HepG2 (cell line): ENCODE data around the gene MYH7. TPM values are rescaled to one million over a fixed set of nuclear protein-coding genes. Genes with fewer than 3 reads are reported as not detected.

Experiments used
- CCDC6 ChIP-seq: sonication (generic); formaldehyde crosslinking; IDR thresholded peaks from 2 replicates; pipeline ENCODE4 v1.8.1; 2022; ENCODE audit warnings: mild to moderate bottlenecking, missing genetic modification reagents, moderate library complexity
- FIP1L1 ChIP-seq: fragments of 200-400 bp; formaldehyde crosslinking; IDR thresholded peaks from 2 replicates; pipeline ENCODE4 v1.6.1; 2018; ENCODE audit warnings: low read depth, mild to moderate bottlenecking, low read length, moderate library complexity, borderline replicate concordance; ENCODE audit not compliant: insufficient read depth
- KDM5B ChIP-seq: sonication (generic); formaldehyde crosslinking; IDR thresholded peaks from 2 replicates; pipeline ENCODE4 v1.4.0; 2020; ENCODE audit warnings: missing genetic modification reagents, mild to moderate bottlenecking, borderline replicate concordance
- MTA3 ChIP-seq: sonication (generic); formaldehyde crosslinking; IDR thresholded peaks from 2 replicates; pipeline ENCODE4 v1.4.0; 2020; ENCODE audit warnings: missing genetic modification reagents
- MTF1 ChIP-seq: sonication (generic); formaldehyde crosslinking; IDR thresholded peaks from 2 replicates; pipeline ENCODE4 v1.5.0; 2020; ENCODE audit warnings: missing genetic modification reagents
- NCOA5 ChIP-seq: sonication (generic); formaldehyde crosslinking; IDR thresholded peaks from 2 replicates; pipeline ENCODE4 v1.4.0; 2020; ENCODE audit warnings: missing genetic modification reagents
- NFYC ChIP-seq: IDR thresholded peaks from 2 replicates; pipeline ENCODE4 v1.6.1; 2016; ENCODE audit warnings: missing genetic modification reagents, missing compliant biosample characterization
- NKX3-1 ChIP-seq: sonication (generic); formaldehyde crosslinking; IDR thresholded peaks from 2 replicates; pipeline ENCODE4 v1.5.0; 2020; ENCODE audit warnings: missing genetic modification reagents
- POLR2AphosphoS2 ChIP-seq: IDR thresholded peaks from 2 replicates; pipeline ENCODE4 v1.6.1; 2011; ENCODE audit warnings: low read depth, low read length, improper control_type of control experiment
- TBP ChIP-seq: sonication (generic); formaldehyde crosslinking; IDR thresholded peaks from 2 replicates; pipeline ENCODE4 v1.5.0; 2020; ENCODE audit warnings: missing genetic modification reagents
- ZNF253 ChIP-seq: sonication (generic); formaldehyde crosslinking; IDR thresholded peaks from 2 replicates; pipeline ENCODE4 v1.8.0; 2022; ENCODE audit warnings: mild to moderate bottlenecking, missing genetic modification reagents, borderline replicate concordance
- ZNF333 ChIP-seq: sonication (generic); formaldehyde crosslinking; IDR thresholded peaks from 2 replicates; pipeline ENCODE4 v1.4.0; 2020; ENCODE audit warnings: mild to moderate bottlenecking, missing genetic modification reagents, borderline replicate concordance
- ZNF572 ChIP-seq: sonication (generic); formaldehyde crosslinking; IDR thresholded peaks from 2 replicates; pipeline ENCODE4 v1.5.1; 2020; ENCODE audit warnings: mild to moderate bottlenecking, missing genetic modification reagents
- ZNF777 ChIP-seq: sonication (generic); formaldehyde crosslinking; IDR thresholded peaks from 2 replicates; pipeline ENCODE4 v1.4.0; 2020; ENCODE audit warnings: missing genetic modification reagents
- ZNF850 ChIP-seq: sonication (generic); formaldehyde crosslinking; conservative IDR thresholded peaks from 2 replicates; pipeline ENCODE4 v1.9.0; 2021; ENCODE audit warnings: mild to moderate bottlenecking, missing genetic modification reagents
- ZZZ3 ChIP-seq: sonication (generic); formaldehyde crosslinking; IDR thresholded peaks from 2 replicates; pipeline ENCODE4 v1.4.0; 2020; ENCODE audit warnings: missing genetic modification reagents, mild to moderate bottlenecking, borderline replicate concordance
- polyA plus RNA-seq, 8 experiments: library from polyadenylated mRNA; depleted of rRNA in 3 of 8; stranded (reverse) in 7 of 8; unstranded in 1 of 8; fragments of >200 nt; fragmentation: Illumina TruSeq in 4 of 8; extraction: Trizol in 4 of 8; gene quantifications; 2 replicates each; pipeline versions ENCODE4 v1.2.1 to v1.2.3, GENCODE V29; 2011 to 2016; ENCODE audit warnings: low read depth in 4 of 8, missing spikeins in 1 of 8, mixed read lengths in 1 of 8; ENCODE audit not compliant: insufficient read depth in 1 of 8
- total RNA-seq, 5 experiments: library from RNA; depleted of rRNA; stranded (reverse); fragments of >200 nt; fragmentation: Illumina TruSeq; extraction: Trizol; gene quantifications; 2 replicates each; pipeline ENCODE4 v1.2.3, GENCODE V29; 2016; ENCODE audit warnings: low read depth in 1 of 5
- TF ChIP-seq, protein P1 (sequence below): sonication (generic); formaldehyde crosslinking; IDR thresholded peaks from 2 replicates; pipeline ENCODE4 v1.5.1; 2020; ENCODE audit warnings: missing genetic modification reagents, mild to moderate bottlenecking, borderline replicate concordance
- TF ChIP-seq, protein P2 (sequence below): sonication (generic); formaldehyde crosslinking; IDR thresholded peaks from 2 replicates; pipeline ENCODE4 v1.5.1; 2020; ENCODE audit warnings: mild to moderate bottlenecking, missing genetic modification reagents, moderate library complexity
- TF ChIP-seq, protein P3 (sequence below): sonication (generic); formaldehyde crosslinking; IDR thresholded peaks from 2 replicates; pipeline ENCODE4 v1.4.0; 2020; ENCODE audit warnings: missing genetic modification reagents
- TF ChIP-seq, protein P4 (sequence below): IDR thresholded peaks from 2 replicates; pipeline ENCODE4 v1.6.1; 2016; ENCODE audit warnings: missing biosample characterization, missing genetic modification reagents, low read depth

Gene MYH7
- total and polyA plus RNA-seq, 2 of the 13 experiments (the other 11 are each of a cell fraction or from before 2014, with no cell fraction given): 0.04 TPM; not detected in 1

DNA sequence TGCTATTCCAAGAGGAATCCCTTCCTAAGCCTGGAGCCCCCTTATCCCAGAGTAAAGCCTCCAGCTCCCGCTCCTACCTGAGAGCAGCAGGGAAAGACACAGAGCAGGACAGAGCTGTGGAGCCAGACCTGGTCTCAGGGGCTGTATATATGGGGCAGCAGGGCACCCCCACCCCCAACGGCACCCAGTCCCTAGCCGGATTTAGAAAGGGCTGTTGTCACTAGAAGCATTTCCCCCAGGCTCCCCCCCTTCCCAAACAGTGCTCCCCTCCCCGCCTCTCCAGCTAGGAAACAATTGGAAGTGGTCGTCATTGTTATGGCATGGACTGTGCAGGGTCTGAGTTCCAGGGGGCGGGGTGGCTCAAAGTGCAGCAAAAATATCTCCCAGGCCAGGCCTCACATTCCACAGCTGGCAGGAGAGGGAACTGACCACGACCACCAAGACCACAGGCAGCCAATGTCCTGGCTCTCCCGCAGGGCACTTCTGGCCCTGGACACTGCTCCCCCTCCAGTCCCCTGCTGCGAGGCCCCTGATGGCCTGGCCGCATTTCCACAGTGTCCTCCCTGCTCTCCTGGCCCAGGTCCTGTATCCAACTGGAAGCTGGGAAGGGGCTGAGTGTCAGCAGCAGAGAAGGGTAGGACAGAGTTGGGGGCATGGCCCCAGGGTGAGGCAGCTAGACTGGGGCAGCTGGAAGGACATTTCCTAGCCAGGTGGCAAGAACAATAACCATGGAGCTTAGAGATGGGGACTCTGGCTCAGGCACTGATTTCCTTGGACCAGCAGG is at the start of gene MYH7 (continued):
- TF ChIP-seq ZNF850: no peak
- no peak for TF ChIP-seq POLR2AphosphoS2
- TF ChIP-seq, protein P1, sequence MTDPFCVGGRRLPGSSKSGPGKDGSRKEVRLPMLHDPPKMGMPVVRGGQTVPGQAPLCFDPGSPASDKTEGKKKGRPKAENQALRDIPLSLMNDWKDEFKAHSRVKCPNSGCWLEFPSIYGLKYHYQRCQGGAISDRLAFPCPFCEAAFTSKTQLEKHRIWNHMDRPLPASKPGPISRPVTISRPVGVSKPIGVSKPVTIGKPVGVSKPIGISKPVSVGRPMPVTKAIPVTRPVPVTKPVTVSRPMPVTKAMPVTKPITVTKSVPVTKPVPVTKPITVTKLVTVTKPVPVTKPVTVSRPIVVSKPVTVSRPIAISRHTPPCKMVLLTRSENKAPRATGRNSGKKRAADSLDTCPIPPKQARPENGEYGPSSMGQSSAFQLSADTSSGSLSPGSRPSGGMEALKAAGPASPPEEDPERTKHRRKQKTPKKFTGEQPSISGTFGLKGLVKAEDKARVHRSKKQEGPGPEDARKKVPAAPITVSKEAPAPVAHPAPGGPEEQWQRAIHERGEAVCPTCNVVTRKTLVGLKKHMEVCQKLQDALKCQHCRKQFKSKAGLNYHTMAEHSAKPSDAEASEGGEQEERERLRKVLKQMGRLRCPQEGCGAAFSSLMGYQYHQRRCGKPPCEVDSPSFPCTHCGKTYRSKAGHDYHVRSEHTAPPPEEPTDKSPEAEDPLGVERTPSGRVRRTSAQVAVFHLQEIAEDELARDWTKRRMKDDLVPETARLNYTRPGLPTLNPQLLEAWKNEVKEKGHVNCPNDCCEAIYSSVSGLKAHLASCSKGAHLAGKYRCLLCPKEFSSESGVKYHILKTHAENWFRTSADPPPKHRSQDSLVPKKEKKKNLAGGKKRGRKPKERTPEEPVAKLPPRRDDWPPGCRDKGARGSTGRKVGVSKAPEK (CRISPR knock-in tag): 0 out of 2 replicates have a peak, but pooled peaks have one; percentile 2
- TF ChIP-seq ZZZ3 (CRISPR knock-in tag): no peak
- TF ChIP-seq, protein P2, sequence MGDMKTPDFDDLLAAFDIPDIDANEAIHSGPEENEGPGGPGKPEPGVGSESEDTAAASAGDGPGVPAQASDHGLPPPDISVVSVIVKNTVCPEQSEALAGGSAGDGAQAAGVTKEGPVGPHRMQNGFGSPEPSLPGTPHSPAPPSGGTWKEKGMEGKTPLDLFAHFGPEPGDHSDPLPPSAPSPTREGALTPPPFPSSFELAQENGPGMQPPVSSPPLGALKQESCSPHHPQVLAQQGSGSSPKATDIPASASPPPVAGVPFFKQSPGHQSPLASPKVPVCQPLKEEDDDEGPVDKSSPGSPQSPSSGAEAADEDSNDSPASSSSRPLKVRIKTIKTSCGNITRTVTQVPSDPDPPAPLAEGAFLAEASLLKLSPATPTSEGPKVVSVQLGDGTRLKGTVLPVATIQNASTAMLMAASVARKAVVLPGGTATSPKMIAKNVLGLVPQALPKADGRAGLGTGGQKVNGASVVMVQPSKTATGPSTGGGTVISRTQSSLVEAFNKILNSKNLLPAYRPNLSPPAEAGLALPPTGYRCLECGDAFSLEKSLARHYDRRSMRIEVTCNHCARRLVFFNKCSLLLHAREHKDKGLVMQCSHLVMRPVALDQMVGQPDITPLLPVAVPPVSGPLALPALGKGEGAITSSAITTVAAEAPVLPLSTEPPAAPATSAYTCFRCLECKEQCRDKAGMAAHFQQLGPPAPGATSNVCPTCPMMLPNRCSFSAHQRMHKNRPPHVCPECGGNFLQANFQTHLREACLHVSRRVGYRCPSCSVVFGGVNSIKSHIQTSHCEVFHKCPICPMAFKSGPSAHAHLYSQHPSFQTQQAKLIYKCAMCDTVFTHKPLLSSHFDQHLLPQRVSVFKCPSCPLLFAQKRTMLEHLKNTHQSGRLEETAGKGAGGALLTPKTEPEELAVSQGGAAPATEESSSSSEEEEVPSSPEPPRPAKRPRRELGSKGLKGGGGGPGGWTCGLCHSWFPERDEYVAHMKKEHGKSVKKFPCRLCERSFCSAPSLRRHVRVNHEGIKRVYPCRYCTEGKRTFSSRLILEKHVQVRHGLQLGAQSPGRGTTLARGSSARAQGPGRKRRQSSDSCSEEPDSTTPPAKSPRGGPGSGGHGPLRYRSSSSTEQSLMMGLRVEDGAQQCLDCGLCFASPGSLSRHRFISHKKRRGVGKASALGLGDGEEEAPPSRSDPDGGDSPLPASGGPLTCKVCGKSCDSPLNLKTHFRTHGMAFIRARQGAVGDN (CRISPR knock-in tag): peak; percentile 81
- no peak for TF ChIP-seq ZNF777 (CRISPR knock-in tag)
- no peak for TF ChIP-seq ZNF253 (CRISPR knock-in tag)
- no peak for TF ChIP-seq MTF1 (CRISPR knock-in tag)
- TF ChIP-seq TBP (CRISPR knock-in tag): no peak
- no peak for TF ChIP-seq NFYC (CRISPR knock-in tag)
- TF ChIP-seq NCOA5 (CRISPR knock-in tag): no peak
- TF ChIP-seq FIP1L1: no peak
- TF ChIP-seq, protein P3, sequence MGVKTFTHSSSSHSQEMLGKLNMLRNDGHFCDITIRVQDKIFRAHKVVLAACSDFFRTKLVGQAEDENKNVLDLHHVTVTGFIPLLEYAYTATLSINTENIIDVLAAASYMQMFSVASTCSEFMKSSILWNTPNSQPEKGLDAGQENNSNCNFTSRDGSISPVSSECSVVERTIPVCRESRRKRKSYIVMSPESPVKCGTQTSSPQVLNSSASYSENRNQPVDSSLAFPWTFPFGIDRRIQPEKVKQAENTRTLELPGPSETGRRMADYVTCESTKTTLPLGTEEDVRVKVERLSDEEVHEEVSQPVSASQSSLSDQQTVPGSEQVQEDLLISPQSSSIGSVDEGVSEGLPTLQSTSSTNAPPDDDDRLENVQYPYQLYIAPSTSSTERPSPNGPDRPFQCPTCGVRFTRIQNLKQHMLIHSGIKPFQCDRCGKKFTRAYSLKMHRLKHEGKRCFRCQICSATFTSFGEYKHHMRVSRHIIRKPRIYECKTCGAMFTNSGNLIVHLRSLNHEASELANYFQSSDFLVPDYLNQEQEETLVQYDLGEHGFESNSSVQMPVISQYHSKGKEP: no peak
- no peak for TF ChIP-seq ZNF333 (CRISPR knock-in tag)
- TF ChIP-seq, protein P4, sequence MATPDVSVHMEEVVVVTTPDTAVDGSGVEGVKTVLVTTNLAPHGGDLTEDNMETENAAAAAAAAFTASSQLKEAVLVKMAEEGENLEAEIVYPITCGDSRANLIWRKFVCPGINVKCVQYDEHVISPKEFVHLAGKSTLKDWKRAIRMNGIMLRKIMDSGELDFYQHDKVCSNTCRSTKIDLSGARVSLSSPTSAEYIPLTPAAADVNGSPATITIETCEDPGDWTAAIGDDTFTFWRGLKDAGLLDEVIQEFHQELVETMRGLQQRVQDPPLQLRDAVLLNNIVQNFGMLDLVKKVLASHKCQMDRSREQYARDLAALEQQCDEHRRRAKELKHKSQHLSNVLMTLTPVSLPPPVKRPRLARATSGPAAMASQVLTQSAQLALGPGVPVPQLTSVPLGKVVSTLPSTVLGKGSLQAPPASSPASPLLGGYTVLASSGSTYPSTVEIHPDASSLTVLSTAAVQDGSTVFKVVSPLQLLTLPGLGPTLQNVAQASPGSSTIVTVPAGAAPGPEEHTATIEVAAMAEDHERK (CRISPR knock-in tag): no peak
- TF ChIP-seq ZNF572 (CRISPR knock-in tag): 0 out of 2 replicates have a peak, but pooled peaks have one; percentile 82
- TF ChIP-seq NKX3-1 (CRISPR knock-in tag): no peak
- no peak for TF ChIP-seq CCDC6 (CRISPR knock-in tag)
- peak; percentile 17; the same call in 1 of the 2 replicates for TF ChIP-seq KDM5B (CRISPR knock-in tag)
- TF ChIP-seq MTA3: no peak
